Measurements from ENCODE around the gene ATP11A. TPM values are rescaled to one million over a fixed set of nuclear protein-coding genes. Genes with fewer than 3 reads are reported as not detected.
A peak's percentile ranks its signal among the peaks of the same experiment; 100 is the strongest.

ATP11A gene
- total RNA-seq, 4 donors from 2014 or later, result 32.1 to 83.6 (median 46.2) TPM

GRCh38 chr13:112776971-112777370 is 87.1 kb downstream of the ATP11A start:
- Histone ChIP-seq H3K4me3 (replicated peaks in 1 of 3) (no peak overlapping the region), H3K4me1 (peaks cover 5 to 19% of the 10 kb centered on the region in 2 donors), H3K36me3 (no peaks in the 10 kb centered on the region), H3K9me3 (no peaks in the 10 kb centered on the region), H3K27me3 (no peaks in the 10 kb centered on the region), H3K27ac (no peak overlapping the region)
- WGBS, 2 donors, result 92 to 94% methylated on average over 11 of the region's 11 CpGs
- intact Hi-C loops (cut with DNase I), result no loop called here
- TF ChIP-seq CTCF (IDR thresholded peaks at IDR 0.05), result no peak
- TF ChIP-seq POLR2A (IDR thresholded peaks at IDR 0.05), result no peak
- DNase-seq, result no peak

- no peak overlapping the region for H3K27ac ChIP-seq
- WGBS, 2 donors, result 83 to 89% methylated on average over 27 of the region's 27 CpGs
Observed at GRCh38 chr13:112777637-112778406, 88.0 kb downstream of the ATP11A start.

GRCh38 chr13:112779856-112780604 is 90.2 kb downstream of the ATP11A start:
- intact Hi-C loops (cut with DNase I), result no loop called here
- Histone ChIP-seq H3K4me1 (peaks cover 26 to 37% of the 10 kb centered on the region in 2 donors), H3K4me3 (replicated peaks in 1 of 3) (no peak overlapping the region), H3K27me3 (no peaks in the 10 kb centered on the region), H3K9me3 (no peaks in the 10 kb centered on the region), H3K27ac (no peak overlapping the region), H3K36me3 (no peaks in the 10 kb centered on the region)
- 93 to 94% methylated on average over 23 of the region's 23 CpGs for WGBS, 2 donors
- no peak for DNase-seq
- TF ChIP-seq CTCF (IDR thresholded peaks at IDR 0.05), result no peak
- TF ChIP-seq POLR2A (IDR thresholded peaks at IDR 0.05), result no peak

More at GRCh38 chr13:112777637-112778406, 88.0 kb downstream of the ATP11A start:
- no peaks in the 10 kb centered on the region for H3K27me3 ChIP-seq
- H3K9me3 ChIP-seq, result no peaks in the 10 kb centered on the region
- no peak overlapping the region for H3K4me3 ChIP-seq (replicated peaks in 1 of 3)
- TF ChIP-seq CTCF (IDR thresholded peaks at IDR 0.05) (no peak), POLR2A (IDR thresholded peaks at IDR 0.05) (no peak)
- DNase-seq, result no peak
- H3K36me3 ChIP-seq, result no peaks in the 10 kb centered on the region
- intact Hi-C loops (cut with DNase I), result no loop called here
- H3K4me1 ChIP-seq, result peaks cover 13 to 22% of the 10 kb centered on the region in 2 donors

GRCh38 chr13:112781287-112781686 is 91.4 kb downstream of the ATP11A start:
- H3K27ac ChIP-seq, result peak overlapping the region; percentile 21 to 60 (median 42)

More at GRCh38 chr13:112781287-112781686, 91.4 kb downstream of the ATP11A start:
- Histone ChIP-seq H3K36me3 (peaks cover 0 to 6% of the 10 kb centered on the region in 2 donors), H3K27me3 (no peaks in the 10 kb centered on the region), H3K4me3 (replicated peaks in 1 of 3) (no peak overlapping the region), H3K4me1 (peaks cover 26 to 37% of the 10 kb centered on the region in 2 donors), H3K9me3 (no peaks in the 10 kb centered on the region)
- no peak for TF ChIP-seq POLR2A (IDR thresholded peaks at IDR 0.05)
- no peak for TF ChIP-seq CTCF (IDR thresholded peaks at IDR 0.05)
- intact Hi-C loops (cut with DNase I), result no loop called here
- 92 to 94% methylated on average over 16 to 18 of the region's 18 CpGs for WGBS, 2 donors
- no peak for DNase-seq

Data from thyroid gland (tissue), 4 donors.